Fibroblast of lung (primary cell): ENCODE results near the gene ANKRD33.

ENCODE experiments used
- CTCF ChIP-seq, 2 donors: IDR thresholded peaks in 1 of 2; conservative IDR thresholded peaks in 1 of 2; 1 replicate in 1 of 2; 2 replicates in 1 of 2; pipeline ENCODE4 v1.5.1; 2011 to 2012; ENCODE audit warnings: low read length in 2 of 2, control low read depth in 1 of 2, inconsistent platforms in 1 of 2, low read depth in 1 of 2, mild to moderate bottlenecking in 1 of 2
- EZH2 ChIP-seq: IDR thresholded peaks from 2 replicates; pipeline ENCODE4 v1.5.1; 2012; ENCODE audit warnings: low read length, control low read depth, mild to moderate bottlenecking; ENCODE audit errors: missing control alignments

GRCh38 chr12:51907856-51908425, 20.0 kb downstream of the ANKRD33 start:
- no peak for TF ChIP-seq CTCF (conservative IDR thresholded peaks at IDR 0.05 in 1 of 2, IDR thresholded peaks at IDR 0.05 in 1 of 2; ENCODE audit: low read depth in 1 of 2, low read length in 2 of 2)
- TF ChIP-seq EZH2: no peak
